ENCODE results near the gene MEDAG.

DNA sequence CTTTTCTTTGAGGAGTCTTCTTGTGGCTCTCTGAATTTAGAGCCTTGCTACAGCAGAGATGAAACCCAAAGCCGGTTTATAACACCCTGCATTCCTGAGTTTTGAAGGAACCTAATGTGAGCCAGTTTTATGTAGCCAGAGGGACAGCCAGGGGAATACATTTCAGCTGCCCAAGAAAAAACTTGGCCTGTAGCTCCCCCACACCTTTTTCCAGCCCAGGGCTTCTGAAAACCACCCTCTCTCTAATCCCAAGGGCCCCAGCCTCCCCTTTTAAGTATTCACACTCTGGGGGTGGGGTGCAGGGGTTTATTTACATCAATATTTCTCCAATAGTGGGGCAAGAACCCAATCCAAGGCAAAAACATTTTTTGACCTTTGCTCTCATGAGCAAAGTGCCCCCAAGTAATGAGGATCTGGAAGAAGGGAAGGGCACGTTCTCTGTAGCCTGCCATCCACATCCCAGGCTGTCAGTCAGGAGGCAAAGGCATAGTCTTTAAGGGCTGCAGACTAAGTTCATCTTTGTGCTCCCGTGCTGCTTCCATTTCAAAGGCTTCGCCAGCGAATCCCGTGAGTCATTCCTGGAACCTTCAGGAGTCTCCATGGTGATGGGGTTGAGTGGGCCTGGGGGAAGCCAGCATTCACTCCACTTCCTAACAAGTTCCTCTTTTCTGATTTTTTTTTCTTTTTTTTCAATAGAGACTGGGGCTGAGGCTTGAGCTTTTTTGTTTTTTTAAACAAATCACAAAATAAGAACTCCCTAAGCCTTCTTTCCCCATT, 33.2 kb upstream of the MEDAG start:
- TF ChIP-seq, protein P1, sequence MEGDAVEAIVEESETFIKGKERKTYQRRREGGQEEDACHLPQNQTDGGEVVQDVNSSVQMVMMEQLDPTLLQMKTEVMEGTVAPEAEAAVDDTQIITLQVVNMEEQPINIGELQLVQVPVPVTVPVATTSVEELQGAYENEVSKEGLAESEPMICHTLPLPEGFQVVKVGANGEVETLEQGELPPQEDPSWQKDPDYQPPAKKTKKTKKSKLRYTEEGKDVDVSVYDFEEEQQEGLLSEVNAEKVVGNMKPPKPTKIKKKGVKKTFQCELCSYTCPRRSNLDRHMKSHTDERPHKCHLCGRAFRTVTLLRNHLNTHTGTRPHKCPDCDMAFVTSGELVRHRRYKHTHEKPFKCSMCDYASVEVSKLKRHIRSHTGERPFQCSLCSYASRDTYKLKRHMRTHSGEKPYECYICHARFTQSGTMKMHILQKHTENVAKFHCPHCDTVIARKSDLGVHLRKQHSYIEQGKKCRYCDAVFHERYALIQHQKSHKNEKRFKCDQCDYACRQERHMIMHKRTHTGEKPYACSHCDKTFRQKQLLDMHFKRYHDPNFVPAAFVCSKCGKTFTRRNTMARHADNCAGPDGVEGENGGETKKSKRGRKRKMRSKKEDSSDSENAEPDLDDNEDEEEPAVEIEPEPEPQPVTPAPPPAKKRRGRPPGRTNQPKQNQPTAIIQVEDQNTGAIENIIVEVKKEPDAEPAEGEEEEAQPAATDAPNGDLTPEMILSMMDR (IDR thresholded peaks at IDR 0.05): no peak
- no peak for TF ChIP-seq EZH2 (IDR thresholded peaks at IDR 0.05; ENCODE audit: borderline replicate concordance, insufficient read depth, low read depth, low read length, poor library complexity, severe bottlenecking)
